Measurements from ENCODE around the gene MAGOH. TPM values are rescaled to one million over a fixed set of nuclear protein-coding genes. Genes with fewer than 3 reads are reported as not detected.
"Not testable (repeated sequence)": the region's sequence is repeated elsewhere in the genome, so short reads cannot be mapped to it uniquely, and the experiment has no call there.

The MAGOH gene
- total RNA-seq, 1 experiment from 2014 or later, result 55.9 TPM

DNA sequence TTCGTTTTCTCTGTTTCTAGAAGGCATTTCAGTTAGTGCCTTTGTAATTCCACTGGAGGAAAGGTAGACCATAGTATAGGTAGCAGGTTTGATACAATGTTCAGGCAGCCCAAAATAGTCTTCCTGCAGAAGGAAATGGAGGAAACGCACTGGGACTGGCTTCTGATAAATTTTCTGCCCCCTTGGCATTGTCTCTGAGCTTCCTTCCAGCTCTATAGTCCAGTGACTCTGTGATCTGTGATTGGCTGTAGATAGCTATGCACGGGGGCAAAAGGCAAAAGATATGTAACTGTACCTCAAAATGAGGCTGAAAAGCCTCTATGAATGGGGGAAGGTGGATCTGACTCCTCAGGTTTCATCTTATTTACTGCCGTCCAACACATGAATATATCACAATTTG is 5.8 kb upstream of the MAGOH start:
- in situ Hi-C loops (cut with HindIII; ENCODE audit: low sequenced_read_pairs), result no loop called here

DNA sequence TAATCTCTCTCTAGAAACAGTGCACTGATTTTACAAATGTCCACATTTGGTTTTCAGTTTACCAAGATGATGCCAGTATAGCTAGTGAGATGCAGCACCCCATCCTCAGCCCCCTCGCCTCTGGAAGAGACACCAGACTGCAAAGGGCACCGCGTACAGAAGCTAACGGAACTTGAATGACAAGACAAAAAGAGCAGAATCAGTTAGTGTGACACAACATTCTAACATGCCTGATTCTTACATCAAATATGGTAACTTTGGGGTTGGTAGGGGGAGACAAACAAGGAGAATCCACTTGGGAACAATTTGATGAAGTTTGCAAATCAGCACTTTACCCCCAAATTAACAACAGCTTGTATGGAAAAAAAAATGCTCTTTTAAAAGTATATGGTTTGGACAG is 4.1 kb upstream of the MAGOH start:
- DNase-seq (ENCODE audit: low spot score), result no peak
- in situ Hi-C loops (cut with HindIII; ENCODE audit: low sequenced_read_pairs), result no loop called here

More for the DNA sequence above, 5.8 kb upstream of the MAGOH start:
- DNase-seq (ENCODE audit: low spot score), result no peak

- in situ Hi-C loops (cut with HindIII; ENCODE audit: low sequenced_read_pairs), result no loop called here
- no peak for DNase-seq (ENCODE audit: low spot score)
Observed at GRCh38 chr1:53241828-53242227, 3.5 kb upstream of the MAGOH start.

GRCh38 chr1:53237638-53238037 is 680 bp downstream of the MAGOH start:
- in situ Hi-C loops (cut with HindIII; ENCODE audit: low sequenced_read_pairs), result no loop called here
- no peak for DNase-seq (ENCODE audit: low spot score)

- no peak for DNase-seq (ENCODE audit: low spot score)
- in situ Hi-C loops (cut with HindIII; ENCODE audit: low sequenced_read_pairs), result no loop called here
Observed at GRCh38 chr1:53220962-53221286, 17.4 kb downstream of the MAGOH start.

GRCh38 chr1:53220171-53220961 is 18.0 kb downstream of the MAGOH start, which contains the start of gene CZIB:
Gene CZIB (minus strand): TSS chr1:53220634. CDS start chr1:53220575, 59 bp downstream.
- in situ Hi-C loops (cut with HindIII; ENCODE audit: low sequenced_read_pairs), result no loop called here

DNA sequence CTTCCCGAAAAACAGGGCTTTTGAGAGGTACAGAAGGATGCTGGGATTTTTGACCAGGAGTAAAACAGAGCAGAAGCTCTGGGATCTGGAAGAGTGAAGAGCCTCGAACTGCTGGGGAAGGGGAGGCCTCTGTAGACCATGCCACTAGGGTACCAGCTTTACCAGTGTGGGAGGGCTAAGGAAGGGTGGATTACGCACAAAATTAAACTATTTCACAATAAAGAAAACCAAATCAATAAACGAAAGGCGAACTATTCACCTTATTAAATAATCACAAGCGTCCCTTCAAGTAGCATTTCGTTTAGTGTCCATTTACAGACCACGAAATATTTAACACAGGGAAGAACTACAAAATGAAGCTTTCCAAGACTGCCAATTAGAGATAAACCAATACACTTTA is 18.6 kb downstream of the MAGOH start:
- in situ Hi-C loops (cut with HindIII; ENCODE audit: low sequenced_read_pairs), result no loop called here
- DNase-seq (ENCODE audit: low spot score), result no peak

More at GRCh38 chr1:53220171-53220961, 18.0 kb downstream of the MAGOH start, which contains the start of gene CZIB:
- DNase-seq (ENCODE audit: low spot score), result peak; percentile 95

- DNase-seq (ENCODE audit: low spot score), result no peak
- in situ Hi-C loops (cut with HindIII; ENCODE audit: low sequenced_read_pairs), result no loop called here
Observed at GRCh38 chr1:53218201-53218600, 20.1 kb downstream of the MAGOH start.

DNA sequence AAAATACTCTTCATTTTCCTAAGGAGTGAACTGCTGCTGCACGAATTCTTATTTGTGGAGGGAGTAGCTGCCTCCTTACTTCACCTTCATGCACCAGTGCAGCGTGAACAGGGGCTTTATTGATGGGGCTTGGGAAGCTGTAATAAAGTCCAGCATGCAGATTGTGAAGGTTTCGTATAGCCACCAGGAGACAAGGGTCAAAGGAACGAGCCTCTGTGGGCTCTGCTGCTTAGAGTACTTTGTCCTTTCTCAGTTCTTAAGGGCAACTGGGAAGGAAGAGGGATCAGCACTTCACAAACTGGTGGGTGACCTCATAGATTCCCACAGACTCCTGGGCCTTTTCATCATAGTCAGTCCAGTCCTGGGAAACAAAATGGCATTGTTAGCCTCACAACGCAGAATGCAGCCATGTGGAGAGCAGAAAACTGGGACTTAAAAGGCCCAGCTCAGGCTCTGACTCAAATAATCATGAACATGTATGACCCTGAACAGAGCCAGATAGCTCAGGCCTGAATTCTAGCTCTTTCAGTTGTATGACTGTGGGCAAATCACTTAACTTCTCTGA is 23.9 kb downstream of the MAGOH start:
- DNase-seq (ENCODE audit: low spot score), result no peak
- in situ Hi-C loops (cut with HindIII; ENCODE audit: low sequenced_read_pairs), result no loop called here

DNA sequence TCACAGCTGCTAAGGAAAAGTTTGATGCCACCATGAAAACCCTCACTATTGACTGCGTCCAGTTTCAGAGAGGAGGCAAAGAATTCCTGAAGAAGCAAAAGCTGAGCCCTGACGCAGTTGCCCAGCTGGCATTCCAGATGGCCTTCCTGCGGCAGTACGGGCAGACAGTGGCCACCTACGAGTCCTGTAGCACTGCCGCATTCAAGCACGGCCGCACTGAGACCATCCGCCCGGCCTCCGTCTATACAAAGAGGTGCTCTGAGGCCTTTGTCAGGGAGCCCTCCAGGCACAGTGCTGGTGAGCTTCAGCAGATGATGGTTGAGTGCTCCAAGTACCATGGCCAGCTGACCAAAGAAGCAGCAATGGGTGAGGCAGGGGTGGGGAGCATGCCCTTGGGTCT is 27.4 kb downstream of the MAGOH start:
- in situ Hi-C loops (cut with HindIII; ENCODE audit: low sequenced_read_pairs), result no loop called here

GRCh38 chr1:53210352-53210751 is 28.0 kb downstream of the MAGOH start:
- no peak for DNase-seq (ENCODE audit: low spot score)
- in situ Hi-C loops (cut with HindIII; ENCODE audit: low sequenced_read_pairs), result no loop called here

More for the DNA sequence above, 27.4 kb downstream of the MAGOH start:
- no peak for DNase-seq (ENCODE audit: low spot score)

GRCh38 chr1:53207726-53208125 is 30.6 kb downstream of the MAGOH start:
- in situ Hi-C loops (cut with HindIII; ENCODE audit: low sequenced_read_pairs), result no loop called here
- no peak for DNase-seq (ENCODE audit: low spot score)

DNA sequence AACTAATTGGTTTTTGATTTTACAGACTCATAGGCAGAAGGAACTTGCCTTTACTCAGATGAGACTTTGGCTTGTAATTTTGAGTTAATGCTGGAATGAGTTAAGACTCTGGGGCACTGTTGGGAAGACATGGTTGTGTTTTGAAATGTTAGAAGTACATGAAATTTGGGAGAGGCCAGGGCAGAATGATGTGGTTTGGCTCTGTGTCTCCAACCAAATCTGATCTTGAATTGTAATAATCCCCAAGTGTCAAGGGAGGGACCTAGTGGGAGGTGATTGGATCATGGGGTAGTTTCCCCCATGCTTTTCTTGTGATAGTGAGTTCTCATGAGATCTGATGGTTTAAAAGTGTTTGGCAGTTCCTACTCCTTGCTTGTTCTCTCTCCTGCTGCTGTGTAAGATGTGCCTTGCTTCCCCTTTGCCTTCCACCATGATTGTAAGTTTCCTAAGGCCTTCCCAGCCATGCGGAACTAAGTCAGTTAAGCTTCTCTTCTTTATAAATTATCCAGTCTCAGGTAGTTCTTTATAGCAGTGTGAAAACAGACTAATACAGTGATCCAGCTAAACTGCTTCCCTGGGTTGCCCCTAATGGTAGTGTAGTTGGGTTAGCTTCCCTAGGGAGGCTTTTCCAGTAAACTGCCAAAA is 31.5 kb downstream of the MAGOH start:
- no peak for DNase-seq (ENCODE audit: low spot score)
- in situ Hi-C loops (cut with HindIII; ENCODE audit: low sequenced_read_pairs), result no loop called here

GRCh38 chr1:53206083-53206685 is 32.1 kb downstream of the MAGOH start:
- in situ Hi-C loops (cut with HindIII; ENCODE audit: low sequenced_read_pairs); DNase-seq (ENCODE audit: low spot score): not testable (repeated sequence)

GRCh38 chr1:53205496-53205895 is 32.8 kb downstream of the MAGOH start:
- DNase-seq (ENCODE audit: low spot score); in situ Hi-C loops (cut with HindIII; ENCODE audit: low sequenced_read_pairs): not testable (repeated sequence)

DNA sequence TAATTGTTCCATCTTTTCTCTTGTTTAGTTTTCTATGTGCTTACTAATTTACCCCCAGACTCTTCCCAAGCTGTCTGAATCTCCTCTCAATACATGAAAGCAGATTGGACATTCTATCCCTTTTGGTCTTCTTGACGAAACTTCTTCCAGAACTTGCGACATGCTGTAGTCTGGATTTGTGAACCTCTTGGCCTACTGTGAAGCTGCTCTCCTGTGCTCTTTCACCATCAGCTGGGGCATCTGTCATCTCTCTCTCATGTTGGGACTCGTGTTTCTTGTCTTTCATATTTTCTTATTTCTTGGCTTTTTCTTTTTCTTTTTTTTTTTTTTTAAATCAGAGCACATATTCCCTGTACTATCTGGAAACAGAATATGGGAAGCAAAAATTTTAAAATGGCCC is 34.9 kb downstream of the MAGOH start:
- no peak for DNase-seq (ENCODE audit: low spot score)
- in situ Hi-C loops (cut with HindIII; ENCODE audit: low sequenced_read_pairs), result no loop called here

DNA sequence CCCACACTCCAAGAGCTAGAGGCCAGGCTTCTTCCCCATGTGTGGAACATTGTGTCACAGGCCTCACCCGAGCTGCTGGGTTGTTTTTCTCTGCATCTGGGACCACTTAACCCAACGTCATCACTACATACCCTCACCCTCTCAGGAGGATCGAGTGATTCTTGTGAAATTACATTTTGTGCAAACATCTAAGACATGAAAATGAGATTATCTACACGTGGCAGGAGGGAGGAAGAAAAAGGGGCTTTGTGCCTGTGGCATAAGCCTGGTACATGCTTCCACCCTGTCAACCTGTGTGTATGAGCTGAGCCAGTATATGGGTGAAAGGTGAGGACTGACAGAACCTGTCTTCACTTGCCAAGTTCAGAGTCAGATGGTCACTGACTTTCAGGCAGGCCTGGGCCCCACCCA is 40.1 kb downstream of the MAGOH start:
- in situ Hi-C loops (cut with HindIII; ENCODE audit: low sequenced_read_pairs), result no loop called here

GRCh38 chr1:53197291-53198200 is 40.8 kb downstream of the MAGOH start:
- in situ Hi-C loops (cut with HindIII; ENCODE audit: low sequenced_read_pairs), result no loop called here
- no peak for DNase-seq (ENCODE audit: low spot score)

More for the DNA sequence above, 40.1 kb downstream of the MAGOH start:
- no peak for DNase-seq (ENCODE audit: low spot score)

Data from G401 (cell line).